Upper lobe of left lung (tissue), 4 donors: Measurements from ENCODE around the gene IGF2BP1.

Experiments used
- POLR2AphosphoS5 ChIP-seq, 2 donors: sonication (generic); formaldehyde crosslinking; IDR thresholded peaks; one replicate each; pipeline ENCODE4 v1.5.1; 2017; ENCODE audit warnings: antibody characterized with exemption in 2 of 2
- TF ChIP-seq, protein P1 (sequence below), 6 experiments: fragments of 450-650 bp in 4 of 6; fragments of 200-600 bp in 2 of 6; sonication (generic) in 2 of 6; IDR thresholded peaks; one replicate each; pipeline ENCODE4 v1.5.1; 2016 to 2019; ENCODE audit warnings: antibody characterized with exemption in 6 of 6

DNA sequence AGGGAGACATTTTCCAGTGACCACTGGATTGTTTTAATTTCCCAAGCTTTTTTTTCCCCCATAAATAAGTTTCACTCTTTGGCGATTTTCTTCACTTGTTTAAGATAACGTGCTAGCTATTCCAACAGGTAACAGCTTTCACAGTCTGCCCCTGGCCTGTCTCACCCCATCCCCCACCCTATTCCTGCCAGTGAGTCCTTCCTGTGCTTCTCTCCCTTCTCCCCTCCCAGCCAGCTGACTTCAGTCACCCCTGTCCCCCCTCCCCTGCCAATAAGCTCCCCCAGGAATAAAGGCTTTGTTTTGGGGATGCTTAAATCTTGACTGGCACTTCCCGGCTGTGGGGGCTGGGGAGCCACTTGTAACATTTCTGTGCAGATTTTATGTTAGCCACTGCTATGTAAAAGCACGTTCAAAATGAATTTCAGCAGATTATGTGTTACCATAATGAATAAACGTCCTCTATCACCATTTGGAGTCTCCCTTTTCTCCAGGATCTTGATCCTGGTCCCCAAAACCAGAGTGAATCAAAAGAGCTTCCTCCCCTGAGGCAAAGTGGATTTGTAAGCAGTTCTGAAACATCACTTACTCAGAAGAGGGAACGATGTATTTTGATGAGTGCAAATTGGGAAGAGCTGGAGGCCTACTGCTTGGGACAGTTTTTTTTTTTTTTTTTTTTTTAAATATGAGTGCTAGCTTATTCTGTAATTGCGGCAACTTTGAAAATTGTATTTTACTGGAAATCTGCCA, 58.2 kb downstream of the IGF2BP1 start:
- TF ChIP-seq, protein P1, sequence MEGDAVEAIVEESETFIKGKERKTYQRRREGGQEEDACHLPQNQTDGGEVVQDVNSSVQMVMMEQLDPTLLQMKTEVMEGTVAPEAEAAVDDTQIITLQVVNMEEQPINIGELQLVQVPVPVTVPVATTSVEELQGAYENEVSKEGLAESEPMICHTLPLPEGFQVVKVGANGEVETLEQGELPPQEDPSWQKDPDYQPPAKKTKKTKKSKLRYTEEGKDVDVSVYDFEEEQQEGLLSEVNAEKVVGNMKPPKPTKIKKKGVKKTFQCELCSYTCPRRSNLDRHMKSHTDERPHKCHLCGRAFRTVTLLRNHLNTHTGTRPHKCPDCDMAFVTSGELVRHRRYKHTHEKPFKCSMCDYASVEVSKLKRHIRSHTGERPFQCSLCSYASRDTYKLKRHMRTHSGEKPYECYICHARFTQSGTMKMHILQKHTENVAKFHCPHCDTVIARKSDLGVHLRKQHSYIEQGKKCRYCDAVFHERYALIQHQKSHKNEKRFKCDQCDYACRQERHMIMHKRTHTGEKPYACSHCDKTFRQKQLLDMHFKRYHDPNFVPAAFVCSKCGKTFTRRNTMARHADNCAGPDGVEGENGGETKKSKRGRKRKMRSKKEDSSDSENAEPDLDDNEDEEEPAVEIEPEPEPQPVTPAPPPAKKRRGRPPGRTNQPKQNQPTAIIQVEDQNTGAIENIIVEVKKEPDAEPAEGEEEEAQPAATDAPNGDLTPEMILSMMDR (IDR thresholded peaks at IDR 0.05) = no peak
- TF ChIP-seq POLR2AphosphoS5 (IDR thresholded peaks at IDR 0.05) = no peak
